Aorta (tissue), 5 donors: ENCODE measurements around the gene GRIK2. TPM values are rescaled to one million over a fixed set of nuclear protein-coding genes. Genes with fewer than 3 reads are reported as not detected.

Experiments used
- ATAC-seq: fragments of 200-7000 bp; cut with Tn5 transposase; one replicate; pipeline ENCODE4 v1.9.1; 2022; ENCODE audit warnings: moderate library complexity; ENCODE audit not compliant: low FRiP score
- DNase-seq, 2 donors: peaks; one replicate each; pipeline ENCODE4 v3.0.0-alpha.2; 2020
- H3K27ac ChIP-seq, 2 donors: one replicate each; pipeline ENCODE4 v1.5.1; 2013; ENCODE audit warnings: low read length in 2 of 2, mild to moderate bottlenecking in 2 of 2, moderate library complexity in 2 of 2, control low read depth in 1 of 2, inconsistent platforms in 1 of 2, low read depth in 1 of 2
- H3K27me3 ChIP-seq, 2 donors: one replicate each; pipeline ENCODE4 v1.6.1; 2013; ENCODE audit warnings: control low read depth in 1 of 2, low read length in 1 of 2, mild to moderate bottlenecking in 1 of 2, moderate library complexity in 1 of 2; ENCODE audit not compliant: insufficient read depth in 2 of 2, control insufficient read depth in 1 of 2
- H3K36me3 ChIP-seq, 2 donors: one replicate each; pipeline ENCODE4 v1.6.1; 2013; ENCODE audit warnings: control low read depth in 1 of 2, low read length in 1 of 2, mild to moderate bottlenecking in 1 of 2; ENCODE audit not compliant: insufficient read depth in 2 of 2, control insufficient read depth in 1 of 2
- H3K4me1 ChIP-seq, 2 donors: one replicate each; pipeline ENCODE4 v1.6.1; 2013; ENCODE audit warnings: low read length in 2 of 2, control low read depth in 1 of 2, mild to moderate bottlenecking in 1 of 2, moderate library complexity in 1 of 2; ENCODE audit not compliant: insufficient read depth in 2 of 2, control insufficient read depth in 1 of 2
- H3K4me3 ChIP-seq, 2 donors: one replicate each; pipeline ENCODE4 v1.5.1; 2013; ENCODE audit warnings: low read length in 2 of 2, control low read depth in 1 of 2, mild to moderate bottlenecking in 1 of 2
- H3K9me3 ChIP-seq: one replicate; pipeline ENCODE4 v1.6.1; 2013; ENCODE audit warnings: mild to moderate bottlenecking, low read length; ENCODE audit not compliant: control insufficient read depth
- WGBS, 2 donors: extraction: QIAGEN DNeasy Blood & Tissue Kit; methylation state at CpG; one replicate each; pipeline ENCODE4 v1.1.7; 2013; 5-methylcytosine and 5-hydroxymethylcytosine counted together
- intact Hi-C, 2 donors: fragments of 100-400 bp; cut with DNase I; formaldehyde crosslinking; loops; one replicate each; pipeline versions ENCODE4 v1.14.2 to v1.15.0; 2022
- polyA plus RNA-seq, 2 donors: library from polyadenylated mRNA; stranded (reverse); fragments of 200-250 nt; gene quantifications; one replicate each; pipeline ENCODE4 v1.2.3, GENCODE V29; 2013
- total RNA-seq, 2 donors: library from RNA; stranded (reverse); fragmentation: NEBNext Ultra II Directional; extraction: Animal tissue kit (Norgen Biotek cat#: 25700); gene quantifications; one replicate each; pipeline ENCODE4 v1.2.1, GENCODE V29; 2021
- donor health status: healthy with polysubstance abuse.
- donor health status: Bipolar disorder and iron deficiency.
- donor health status: DM: no; HTN: no; CAD: no.
- donor health status: DM: no; HTN: no; CAD: no.
- donor health status: DM: yes; HTN: yes; CAD: no.

Gene GRIK2
- total and polyA plus RNA-seq, 4 donors = 0.82 to 3.0 (median 2.3) TPM; not detected in 1

DNA sequence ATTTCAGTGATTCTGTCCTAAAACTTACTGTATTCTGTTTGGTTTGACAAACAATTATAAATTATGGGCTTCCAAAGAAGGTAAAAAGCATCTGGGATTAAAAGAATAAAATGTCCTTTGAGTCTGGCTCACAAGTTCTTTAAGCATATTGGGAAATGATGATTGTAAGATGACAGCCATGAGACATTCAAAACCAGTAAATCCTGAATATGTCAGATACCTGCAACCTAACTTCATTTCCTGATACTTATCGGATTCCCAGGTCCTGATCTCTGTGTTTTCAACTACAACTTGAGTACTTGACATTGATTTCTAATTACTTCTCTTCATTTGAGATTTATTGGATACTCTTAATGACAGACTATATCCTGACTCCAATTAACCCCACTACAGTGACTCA is 446.6 kb downstream of the GRIK2 start:
- Histone ChIP-seq H3K36me3 (no peaks in the 10 kb centered on the region), H3K9me3 (no peaks in the 10 kb centered on the region), H3K27me3 (no peaks in the 10 kb centered on the region), H3K4me1 (no peaks in the 10 kb centered on the region), H3K27ac (no peak overlapping the region), H3K4me3 (no peak overlapping the region)
- no peak for DNase-seq
- WGBS, 2 donors = 89 to 91% methylated on average over 1 of the region's 1 CpG
- no peak for ATAC-seq
- intact Hi-C loops = no loop called here

- 0 to 59% methylated on average over 2 of the region's 2 CpGs for WGBS, 2 donors
- H3K9me3 ChIP-seq = no peaks in the 10 kb centered on the region
- H3K36me3 ChIP-seq = no peaks in the 10 kb centered on the region
- H3K4me1 ChIP-seq = no peaks in the 10 kb centered on the region
- no peaks in the 10 kb centered on the region for H3K27me3 ChIP-seq
- intact Hi-C loops = no loop called here
- no peak overlapping the region for H3K27ac ChIP-seq
- ATAC-seq = no peak
- no peak for DNase-seq
- no peak overlapping the region for H3K4me3 ChIP-seq
Measured at GRCh38 chr6:101845172-101845571, 451.7 kb downstream of the GRIK2 start.

DNA sequence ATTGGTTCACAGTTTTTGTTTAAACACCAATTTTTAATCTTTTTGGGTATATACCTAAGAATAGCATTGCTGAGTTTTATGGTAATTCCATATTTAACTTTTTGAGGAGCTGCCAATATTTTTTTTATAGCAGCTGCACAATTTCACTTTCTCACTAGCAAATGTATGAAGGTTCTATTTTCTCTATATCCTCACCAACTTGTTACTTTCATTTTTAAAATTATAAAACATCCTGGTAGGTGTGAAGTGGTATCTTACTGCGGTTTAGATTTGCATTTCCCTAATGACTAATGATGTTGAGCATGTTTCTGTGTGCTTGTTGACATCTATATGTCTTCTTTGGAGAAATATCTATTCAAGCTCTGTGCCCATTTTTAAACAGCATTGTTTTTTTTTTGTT is 452.1 kb downstream of the GRIK2 start:
- DNase-seq = no peak
- Histone ChIP-seq H3K9me3 (no peaks in the 10 kb centered on the region), H3K4me1 (no peaks in the 10 kb centered on the region), H3K27ac (no peak overlapping the region), H3K4me3 (no peak overlapping the region), H3K27me3 (no peaks in the 10 kb centered on the region), H3K36me3 (no peaks in the 10 kb centered on the region)
- ATAC-seq = no peak
- WGBS, 2 donors = 76% methylated on average over 1 of the region's 1 CpG
- intact Hi-C loops = no loop called here

DNA sequence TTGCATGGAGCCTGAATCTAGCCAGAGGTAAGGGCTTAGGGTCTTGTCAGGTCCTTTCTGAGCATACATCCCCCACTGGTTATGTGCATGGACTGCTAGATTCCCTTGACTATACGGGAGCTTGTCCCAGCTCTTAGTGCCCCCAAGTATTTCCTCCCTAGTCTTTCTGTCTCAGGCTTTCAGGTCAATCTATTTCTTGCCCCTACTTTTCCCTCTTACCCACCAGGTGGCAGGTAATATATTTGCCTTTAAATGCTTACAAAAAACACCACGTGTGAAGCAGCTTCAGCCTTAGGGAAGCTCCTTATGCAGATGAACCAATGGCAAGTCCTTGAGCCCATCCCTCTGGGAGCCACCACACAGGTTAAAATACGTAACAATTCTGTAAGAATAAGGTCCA is 454.2 kb downstream of the GRIK2 start:
- Histone ChIP-seq H3K4me1 (no peaks in the 10 kb centered on the region), H3K9me3 (no peaks in the 10 kb centered on the region), H3K27me3 (no peaks in the 10 kb centered on the region), H3K4me3 (no peak overlapping the region), H3K36me3 (no peaks in the 10 kb centered on the region), H3K27ac (no peak overlapping the region)
- WGBS, 2 donors = 79 to 81% methylated on average over 3 of the region's 3 CpGs
- ATAC-seq (no peak), DNase-seq (no peak)
- intact Hi-C loops = no loop called here

GRCh38 chr6:101851911-101852310 is 458.4 kb downstream of the GRIK2 start:
- DNase-seq (no peak), ATAC-seq (no peak)
- no peak overlapping the region for H3K27ac ChIP-seq
- H3K27me3 ChIP-seq = no peaks in the 10 kb centered on the region
- no peaks in the 10 kb centered on the region for H3K36me3 ChIP-seq
- intact Hi-C loops = no loop called here
- H3K9me3 ChIP-seq = no peaks in the 10 kb centered on the region
- no peak overlapping the region for H3K4me3 ChIP-seq
- H3K4me1 ChIP-seq = peaks cover 0 to 2% of the 10 kb centered on the region in 2 donors
- WGBS, 2 donors = 9 to 25% methylated on average over 1 of the region's 1 CpG

GRCh38 chr6:101853231-101854085 is 459.9 kb downstream of the GRIK2 start:
- Histone ChIP-seq H3K4me1 (peaks cover 0 to 2% of the 10 kb centered on the region in 2 donors), H3K9me3 (no peaks in the 10 kb centered on the region), H3K27me3 (no peaks in the 10 kb centered on the region), H3K36me3 (no peaks in the 10 kb centered on the region), H3K4me3 (no peak overlapping the region), H3K27ac (no peak overlapping the region)
- WGBS, 2 donors = 8 to 16% methylated on average over 3 of the region's 3 CpGs
- no peak for DNase-seq
- no peak for ATAC-seq
- intact Hi-C loops = no loop called here

DNA sequence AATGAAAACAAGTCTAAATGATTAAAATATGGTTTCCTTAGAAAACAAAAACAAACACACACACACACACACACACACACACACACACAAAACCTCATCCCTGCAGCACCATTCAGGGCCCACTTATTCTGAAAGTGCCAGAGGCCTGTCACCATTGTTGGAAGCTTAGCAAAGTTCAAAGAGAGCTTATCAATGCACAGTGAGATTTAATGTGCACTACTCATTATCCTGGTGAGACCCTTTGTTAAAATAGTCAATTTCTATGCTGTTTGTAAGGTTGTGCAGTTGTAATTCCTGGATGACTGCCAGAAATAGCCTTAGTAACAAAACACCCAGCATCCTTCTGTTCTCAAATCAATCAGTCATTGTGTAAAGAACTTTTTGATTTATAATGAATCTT is 482.9 kb downstream of the GRIK2 start:
- H3K4me1 ChIP-seq = no peaks in the 10 kb centered on the region
- no peaks in the 10 kb centered on the region for H3K27me3 ChIP-seq
- no peaks in the 10 kb centered on the region for H3K9me3 ChIP-seq
- no peak overlapping the region for H3K27ac ChIP-seq
- intact Hi-C loops = no loop called here
- H3K36me3 ChIP-seq = no peaks in the 10 kb centered on the region
- no peak overlapping the region for H3K4me3 ChIP-seq
- DNase-seq = no peak
- no peak for ATAC-seq

DNA sequence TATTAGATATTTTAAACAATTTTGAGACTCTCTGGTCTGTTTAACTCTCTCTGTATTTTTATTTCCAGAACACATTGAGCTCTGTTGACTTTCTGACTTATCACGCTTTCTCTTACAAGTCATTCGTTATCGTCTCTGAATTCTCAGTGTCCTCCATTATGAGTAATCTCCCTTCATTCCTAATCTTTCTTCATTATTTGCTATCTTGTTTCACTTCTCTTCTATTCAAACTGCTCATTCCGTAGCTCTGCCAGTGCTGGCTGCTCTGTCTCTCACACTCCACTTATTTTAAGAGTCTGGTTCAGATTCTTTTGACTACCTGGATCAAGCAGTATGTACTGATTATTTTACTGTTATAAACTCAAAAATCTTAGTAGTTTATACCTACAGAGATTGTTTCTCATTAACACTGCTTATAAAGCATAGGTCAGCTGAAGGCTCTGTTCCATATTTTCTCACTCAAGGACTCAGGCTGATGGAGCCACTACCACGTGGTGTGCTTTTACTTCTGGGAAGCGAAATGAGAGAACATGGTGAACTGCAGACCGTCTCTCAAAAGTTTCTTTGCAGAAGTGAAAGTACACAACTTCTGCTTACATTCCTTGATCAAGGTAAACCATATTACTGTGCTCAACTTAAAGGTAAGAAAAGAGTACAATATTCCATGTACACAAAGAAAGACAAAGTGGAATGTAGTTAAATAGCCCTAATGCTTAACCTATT is 485.2 kb downstream of the GRIK2 start:
- no peaks in the 10 kb centered on the region for H3K27me3 ChIP-seq
- WGBS, 2 donors = 51 to 57% methylated on average over 7 of the region's 7 CpGs
- intact Hi-C loops = no loop called here
- no peak overlapping the region for H3K4me3 ChIP-seq
- no peak overlapping the region for H3K27ac ChIP-seq
- no peak for DNase-seq
- no peaks in the 10 kb centered on the region for H3K36me3 ChIP-seq
- no peak for ATAC-seq
- no peaks in the 10 kb centered on the region for H3K4me1 ChIP-seq
- no peaks in the 10 kb centered on the region for H3K9me3 ChIP-seq

- H3K9me3 ChIP-seq = no peaks in the 10 kb centered on the region
- H3K27me3 ChIP-seq = no peaks in the 10 kb centered on the region
- WGBS, 2 donors = 41 to 44% methylated on average over 4 of the region's 4 CpGs
- no peaks in the 10 kb centered on the region for H3K4me1 ChIP-seq
- H3K4me3 ChIP-seq = no peak overlapping the region
- DNase-seq (no peak), ATAC-seq (no peak)
- intact Hi-C loops = no loop called here
- no peaks in the 10 kb centered on the region for H3K36me3 ChIP-seq
- H3K27ac ChIP-seq = no peak overlapping the region
Measured at GRCh38 chr6:101879782-101880181, 486.3 kb downstream of the GRIK2 start.
